CD14-positive monocyte (primary cell): ENCODE results near the gene EPAS1. TPM values are rescaled to one million over a fixed set of nuclear protein-coding genes. Genes with fewer than 3 reads are reported as not detected.

ENCODE experiments used
- DNase-seq, 3 donors: peaks; one replicate each; pipeline ENCODE4 v3.0.0-alpha.2; 2011 to 2022
- H2AFZ ChIP-seq: 2 replicates; pipeline ENCODE4 v1.6.0; 2012; ENCODE audit warnings: mild to moderate bottlenecking, low read depth, low read length, inconsistent platforms; ENCODE audit not compliant: insufficient read depth, poor library complexity, severe bottlenecking
- H3K27ac ChIP-seq, 2 donors: 1 replicate in 1 of 2; 2 replicates in 1 of 2; pipeline ENCODE4 v1.5.1; 2012 to 2013; ENCODE audit warnings: low read length in 2 of 2, control low read depth in 1 of 2, inconsistent platforms in 1 of 2, low read depth in 1 of 2, mild to moderate bottlenecking in 1 of 2
- H3K27me3 ChIP-seq, 2 donors: one replicate each; pipeline versions ENCODE4 v1.6.0 to v1.6.1; 2011 to 2013; ENCODE audit warnings: low read length in 2 of 2; ENCODE audit not compliant: control insufficient read depth in 2 of 2, insufficient read depth in 2 of 2
- H3K36me3 ChIP-seq, 2 donors: replicated peaks in 1 of 2; 1 replicate in 1 of 2; 2 replicates in 1 of 2; pipeline versions ENCODE4 v1.5.1 to v1.6.1; 2012 to 2013; ENCODE audit warnings: low read length in 2 of 2, control low read depth in 1 of 2, inconsistent platforms in 1 of 2, mild to moderate bottlenecking in 1 of 2; ENCODE audit not compliant: insufficient read depth in 2 of 2, control insufficient read depth in 1 of 2
- H3K4me1 ChIP-seq, 2 donors: 1 replicate in 1 of 2; 2 replicates in 1 of 2; pipeline versions ENCODE4 v1.5.1 to v1.6.1; 2012 to 2013; ENCODE audit warnings: low read length in 2 of 2, control low read depth in 1 of 2, inconsistent platforms in 1 of 2, mild to moderate bottlenecking in 1 of 2, moderate library complexity in 1 of 2; ENCODE audit not compliant: insufficient read depth in 2 of 2, control insufficient read depth in 1 of 2
- H3K4me2 ChIP-seq: replicated peaks from 2 replicates; pipeline ENCODE3; 2012; ENCODE audit warnings: low read length, moderate library complexity, mild to moderate bottlenecking; ENCODE audit not compliant: poor library complexity, severe bottlenecking; ENCODE audit errors: extremely low read depth
- H3K4me3 ChIP-seq, 3 experiments: fragments of 200-600 bp in 1 of 3; sonication (generic) in 1 of 3; replicated peaks in 1 of 3; 1 replicate in 2 of 3; 2 replicates in 1 of 3; pipeline ENCODE4 v1.5.1; 2011 to 2013; ENCODE audit warnings: low read length in 3 of 3, mild to moderate bottlenecking in 3 of 3, control low read depth in 2 of 3, low read depth in 2 of 3, inconsistent platforms in 1 of 3, moderate library complexity in 1 of 3
- H3K79me2 ChIP-seq: 2 replicates; pipeline ENCODE4 v1.6.0; 2012; ENCODE audit warnings: mild to moderate bottlenecking, control low read depth, inconsistent platforms, low read length, moderate library complexity; ENCODE audit not compliant: insufficient read depth
- H3K9ac ChIP-seq: 2 replicates; pipeline ENCODE4 v1.6.0; 2017; ENCODE audit warnings: low read length, mild to moderate bottlenecking; ENCODE audit not compliant: insufficient read depth, poor library complexity, severe bottlenecking
- H3K9me3 ChIP-seq, 2 donors: replicated peaks in 1 of 2; 1 replicate in 1 of 2; 2 replicates in 1 of 2; pipeline versions ENCODE4 v1.5.1 to v1.6.1; 2012 to 2013; ENCODE audit warnings: low read length in 2 of 2, control low read depth in 1 of 2; ENCODE audit not compliant: control insufficient read depth in 1 of 2, insufficient read depth in 1 of 2
- H4K20me1 ChIP-seq: 2 replicates; pipeline ENCODE4 v1.6.0; 2012; ENCODE audit warnings: mild to moderate bottlenecking, low read length, control low read depth, moderate library complexity; ENCODE audit not compliant: insufficient read depth
- H3K27ac Mint-ChIP-seq, 7 donors: one replicate each; pipeline ENCODE4 v1.8.0; 2020; ENCODE audit warnings: mild to moderate bottlenecking in 7 of 7, mixed read lengths in 7 of 7, moderate library complexity in 6 of 7, inconsistent platforms in 2 of 7
- H3K27me3 Mint-ChIP-seq, 3 donors: one replicate each; pipeline ENCODE4 v1.8.0; 2021 to 2022; ENCODE audit warnings: low read depth in 3 of 3, mild to moderate bottlenecking in 3 of 3, mixed read lengths in 3 of 3, moderate library complexity in 3 of 3, inconsistent platforms in 1 of 3
- H3K36me3 Mint-ChIP-seq, 2 donors: one replicate each; pipeline ENCODE4 v1.8.0; 2020; ENCODE audit warnings: mixed read lengths in 2 of 2, inconsistent platforms in 1 of 2, mild to moderate bottlenecking in 1 of 2
- H3K4me1 Mint-ChIP-seq: one replicate; pipeline ENCODE4 v1.8.0; 2020; ENCODE audit warnings: mild to moderate bottlenecking, mixed read lengths
- H3K4me3 Mint-ChIP-seq, 2 donors: one replicate each; pipeline ENCODE4 v1.8.0; 2020; ENCODE audit warnings: mild to moderate bottlenecking in 2 of 2, mixed read lengths in 2 of 2, moderate library complexity in 1 of 2
- H3K9me3 Mint-ChIP-seq, 7 donors: one replicate each; pipeline ENCODE4 v1.8.0; 2020 to 2022; ENCODE audit warnings: mixed read lengths in 7 of 7, mild to moderate bottlenecking in 6 of 7, moderate library complexity in 6 of 7, inconsistent platforms in 2 of 7
- CTCF ChIP-seq: fragments of 200-600 bp; IDR thresholded peaks from one replicate; pipeline ENCODE4 v1.8.0; 2022; ENCODE audit warnings: antibody characterized with exemption, mild to moderate bottlenecking
- WGBS: methylation state at CpG from one replicate; pipeline ENCODE4 v1.1.5; 2013; ENCODE audit warnings: missing lambda C conversion rate; ENCODE audit not compliant: insufficient coverage; 5-methylcytosine and 5-hydroxymethylcytosine counted together
- intact Hi-C, 2 donors: fragments of 100-400 bp; cut with micrococcal nuclease; formaldehyde crosslinking; loops; one replicate each; pipeline versions ENCODE4 v1.15.0 to v1.15.1; 2023
- polyA plus RNA-seq, 3 donors: library from polyadenylated mRNA; depleted of rRNA in 1 of 3; unstranded in 2 of 3; stranded (reverse) in 1 of 3; fragments of 300-500 nt in 2 of 3; fragments of >200 nt in 1 of 3; fragmentation: Illumina TruSeq in 2 of 3; gene quantifications; 1 replicate in 2 of 3; 2 replicates in 1 of 3; pipeline ENCODE4 v1.2.3, GENCODE V29; 2012 to 2021

The EPAS1 gene
- polyA plus RNA-seq, 3 donors, result 0.11 to 1.0 (median 0.88) TPM

GRCh38 chr2:46257476-46257875, 39.7 kb upstream of the EPAS1 start:
- H3K4me2 ChIP-seq, result no peak overlapping the region
- peaks cover 0 to 3% (median 0%) of the 10 kb centered on the region in 7 donors for H3K9me3 Mint-ChIP-seq
- H3K79me2 ChIP-seq, result no peaks in the 10 kb centered on the region
- no peak for TF ChIP-seq CTCF
- no peak overlapping the region for H3K27ac ChIP-seq
- intact Hi-C loops, result no loop called here
- no peak overlapping the region for H2AFZ ChIP-seq
- H3K36me3 ChIP-seq, result no peaks in the 10 kb centered on the region
- WGBS, result 100% methylated on average over 3 of the region's 4 CpGs
- H3K4me3 Mint-ChIP-seq, result no peak overlapping the region
- H3K4me1 ChIP-seq, result peaks cover 10 to 23% of the 10 kb centered on the region in 2 donors
- peaks cover 0 to 2% of the 10 kb centered on the region in 2 donors for H3K36me3 Mint-ChIP-seq
- no peaks in the 10 kb centered on the region for H3K27me3 ChIP-seq
- H3K27ac Mint-ChIP-seq, result no peak overlapping the region
- H3K4me3 ChIP-seq, result no peak overlapping the region
- H4K20me1 ChIP-seq, result no peaks in the 10 kb centered on the region
- H3K9me3 ChIP-seq, result no peaks in the 10 kb centered on the region
- no peak for DNase-seq
- H3K27me3 Mint-ChIP-seq, result peaks cover 0 to 4% (median 0%) of the 10 kb centered on the region in 3 donors
- peaks cover 20% of the 10 kb centered on the region for H3K4me1 Mint-ChIP-seq
- no peak overlapping the region for H3K9ac ChIP-seq

- intact Hi-C loops, result no loop called here
- Histone ChIP-seq H3K4me1 (peaks cover 10 to 23% of the 10 kb centered on the region in 2 donors), H4K20me1 (no peaks in the 10 kb centered on the region), H3K4me3 (no peak overlapping the region), H3K9ac (no peak overlapping the region), H3K79me2 (no peaks in the 10 kb centered on the region), H3K36me3 (no peaks in the 10 kb centered on the region), H3K4me2 (no peak overlapping the region), H3K9me3 (no peaks in the 10 kb centered on the region), H3K27me3 (no peaks in the 10 kb centered on the region), H2AFZ (no peak overlapping the region), H3K27ac (no peak overlapping the region)
- H3K4me3 Mint-ChIP-seq, result no peak overlapping the region
- H3K36me3 Mint-ChIP-seq, result peaks cover 0 to 2% of the 10 kb centered on the region in 2 donors
- H3K27me3 Mint-ChIP-seq, result peaks cover 0 to 3% (median 0%) of the 10 kb centered on the region in 3 donors
- H3K27ac Mint-ChIP-seq, result no peak overlapping the region
- TF ChIP-seq CTCF, result no peak
- WGBS, result 80% methylated on average over 2 of the region's 5 CpGs
- H3K9me3 Mint-ChIP-seq, result peaks cover 0 to 3% (median 0%) of the 10 kb centered on the region in 7 donors
- H3K4me1 Mint-ChIP-seq, result peaks cover 20% of the 10 kb centered on the region
- DNase-seq, result no peak
Measured at GRCh38 chr2:46257980-46258379, 39.2 kb upstream of the EPAS1 start.
